Measurements from ENCODE around the gene IL17RA.

IL17RA gene

DNA sequence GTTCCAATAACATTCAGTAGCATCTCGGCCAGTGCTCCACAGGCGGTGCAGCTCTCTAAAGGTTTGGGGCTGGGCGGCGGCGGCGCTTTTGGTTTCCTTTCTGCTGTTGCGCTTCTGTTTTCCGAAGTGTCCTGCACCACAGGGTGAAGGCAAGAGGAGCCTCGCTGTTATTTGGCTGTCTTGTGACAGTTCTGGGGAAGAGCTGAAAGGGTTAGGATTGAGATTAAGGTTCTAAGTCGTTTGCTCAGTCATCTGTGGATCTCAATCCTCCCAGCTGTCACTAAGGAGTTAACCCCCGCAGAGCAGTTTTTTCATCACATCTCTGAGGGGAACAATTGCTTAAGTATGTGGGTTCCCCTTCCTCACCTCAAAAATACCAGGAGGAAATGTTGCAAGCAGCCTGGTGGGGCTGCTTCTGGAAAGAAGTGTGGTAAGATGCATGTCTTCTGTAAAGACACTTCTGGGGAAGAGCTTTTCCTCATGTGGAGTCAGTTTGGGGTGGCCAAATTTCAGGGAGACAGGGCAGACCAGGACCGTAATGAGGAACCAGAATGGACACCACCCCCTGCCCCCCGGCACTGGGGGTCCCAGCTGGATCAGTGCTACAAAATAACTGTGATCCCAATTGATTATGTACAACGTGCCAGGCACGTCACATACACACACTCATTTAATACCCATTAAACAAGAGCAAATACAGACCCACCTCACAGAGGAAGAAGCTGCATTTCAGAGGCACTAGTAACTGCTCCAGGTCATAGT is 22.2 kb downstream of the IL17RA start:
- H3K27me3 Mint-ChIP-seq, result no peaks in the 10 kb centered on the region
- DNase-seq (no peak), ATAC-seq (peak; percentile 71)
- H3K9me3 Mint-ChIP-seq, result no peaks in the 10 kb centered on the region
- H3K4me1 Mint-ChIP-seq, result peaks cover 38% of the 10 kb centered on the region
- no peak overlapping the region for H3K4me3 Mint-ChIP-seq
- H3K36me3 Mint-ChIP-seq (ENCODE audit: low read depth), result peaks cover 40% of the 10 kb centered on the region
- H3K27ac Mint-ChIP-seq, result peak overlapping the region; percentile 74

DNA sequence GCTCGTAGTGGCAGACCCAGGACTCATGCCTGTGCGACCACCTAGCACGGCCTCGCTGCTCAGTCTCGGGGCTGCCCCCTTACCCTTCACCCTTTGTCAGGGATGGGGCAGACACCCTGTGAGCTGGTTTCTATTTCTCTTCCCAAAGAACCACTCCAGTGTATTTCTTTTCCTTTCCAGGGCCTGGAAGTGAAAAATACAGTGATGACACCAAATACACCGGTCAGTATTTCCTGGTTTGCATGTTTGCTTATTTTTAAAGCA is 22.7 kb downstream of the IL17RA start:
- Mint-ChIP-seq H3K9me3 (no peaks in the 10 kb centered on the region), H3K36me3 (ENCODE audit: low read depth) (peaks cover 35% of the 10 kb centered on the region), H3K4me1 (peaks cover 32% of the 10 kb centered on the region), H3K27ac (no peak overlapping the region), H3K27me3 (no peaks in the 10 kb centered on the region), H3K4me3 (no peak overlapping the region)
- ATAC-seq (no peak), DNase-seq (no peak)

DNA sequence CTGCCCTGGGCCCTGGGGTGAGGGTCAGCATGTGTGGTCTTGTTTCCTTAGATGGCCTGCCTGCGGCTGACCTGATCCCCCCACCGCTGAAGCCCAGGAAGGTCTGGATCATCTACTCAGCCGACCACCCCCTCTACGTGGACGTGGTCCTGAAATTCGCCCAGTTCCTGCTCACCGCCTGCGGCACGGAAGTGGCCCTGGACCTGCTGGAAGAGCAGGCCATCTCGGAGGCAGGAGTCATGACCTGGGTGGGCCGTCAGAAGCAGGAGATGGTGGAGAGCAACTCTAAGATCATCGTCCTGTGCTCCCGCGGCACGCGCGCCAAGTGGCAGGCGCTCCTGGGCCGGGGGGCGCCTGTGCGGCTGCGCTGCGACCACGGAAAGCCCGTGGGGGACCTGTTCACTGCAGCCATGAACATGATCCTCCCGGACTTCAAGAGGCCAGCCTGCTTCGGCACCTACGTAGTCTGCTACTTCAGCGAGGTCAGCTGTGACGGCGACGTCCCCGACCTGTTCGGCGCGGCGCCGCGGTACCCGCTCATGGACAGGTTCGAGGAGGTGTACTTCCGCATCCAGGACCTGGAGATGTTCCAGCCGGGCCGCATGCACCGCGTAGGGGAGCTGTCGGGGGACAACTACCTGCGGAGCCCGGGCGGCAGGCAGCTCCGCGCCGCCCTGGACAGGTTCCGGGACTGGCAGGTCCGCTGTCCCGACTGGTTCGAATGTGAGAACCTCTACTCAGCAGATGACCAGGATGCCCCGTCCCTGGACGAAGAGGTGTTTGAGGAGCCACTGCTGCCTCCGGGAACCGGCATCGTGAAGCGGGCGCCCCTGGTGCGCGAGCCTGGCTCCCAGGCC is 23.7 kb downstream of the IL17RA start:
- ATAC-seq, result no peak
- peaks cover 33% of the 10 kb centered on the region for H3K36me3 Mint-ChIP-seq (ENCODE audit: low read depth)
- no peak for DNase-seq
- H3K27ac Mint-ChIP-seq, result no peak overlapping the region
- H3K9me3 Mint-ChIP-seq, result no peaks in the 10 kb centered on the region
- H3K4me3 Mint-ChIP-seq, result no peak overlapping the region
- peaks cover 32% of the 10 kb centered on the region for H3K4me1 Mint-ChIP-seq
- H3K27me3 Mint-ChIP-seq, result no peaks in the 10 kb centered on the region

DNA sequence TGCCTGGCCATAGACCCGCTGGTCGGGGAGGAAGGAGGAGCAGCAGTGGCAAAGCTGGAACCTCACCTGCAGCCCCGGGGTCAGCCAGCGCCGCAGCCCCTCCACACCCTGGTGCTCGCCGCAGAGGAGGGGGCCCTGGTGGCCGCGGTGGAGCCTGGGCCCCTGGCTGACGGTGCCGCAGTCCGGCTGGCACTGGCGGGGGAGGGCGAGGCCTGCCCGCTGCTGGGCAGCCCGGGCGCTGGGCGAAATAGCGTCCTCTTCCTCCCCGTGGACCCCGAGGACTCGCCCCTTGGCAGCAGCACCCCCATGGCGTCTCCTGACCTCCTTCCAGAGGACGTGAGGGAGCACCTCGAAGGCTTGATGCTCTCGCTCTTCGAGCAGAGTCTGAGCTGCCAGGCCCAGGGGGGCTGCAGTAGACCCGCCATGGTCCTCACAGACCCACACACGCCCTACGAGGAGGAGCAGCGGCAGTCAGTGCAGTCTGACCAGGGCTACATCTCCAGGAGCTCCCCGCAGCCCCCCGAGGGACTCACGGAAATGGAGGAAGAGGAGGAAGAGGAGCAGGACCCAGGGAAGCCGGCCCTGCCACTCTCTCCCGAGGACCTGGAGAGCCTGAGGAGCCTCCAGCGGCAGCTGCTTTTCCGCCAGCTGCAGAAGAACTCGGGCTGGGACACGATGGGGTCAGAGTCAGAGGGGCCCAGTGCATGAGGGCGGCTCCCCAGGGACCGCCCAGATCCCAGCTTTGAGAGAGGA is 24.5 kb downstream of the IL17RA start:
- no peaks in the 10 kb centered on the region for H3K9me3 Mint-ChIP-seq
- peaks cover 33% of the 10 kb centered on the region for H3K36me3 Mint-ChIP-seq (ENCODE audit: low read depth)
- H3K4me1 Mint-ChIP-seq, result peaks cover 35% of the 10 kb centered on the region
- no peak for DNase-seq
- no peak overlapping the region for H3K27ac Mint-ChIP-seq
- H3K27me3 Mint-ChIP-seq, result no peaks in the 10 kb centered on the region
- ATAC-seq, result no peak
- no peak overlapping the region for H3K4me3 Mint-ChIP-seq

DNA sequence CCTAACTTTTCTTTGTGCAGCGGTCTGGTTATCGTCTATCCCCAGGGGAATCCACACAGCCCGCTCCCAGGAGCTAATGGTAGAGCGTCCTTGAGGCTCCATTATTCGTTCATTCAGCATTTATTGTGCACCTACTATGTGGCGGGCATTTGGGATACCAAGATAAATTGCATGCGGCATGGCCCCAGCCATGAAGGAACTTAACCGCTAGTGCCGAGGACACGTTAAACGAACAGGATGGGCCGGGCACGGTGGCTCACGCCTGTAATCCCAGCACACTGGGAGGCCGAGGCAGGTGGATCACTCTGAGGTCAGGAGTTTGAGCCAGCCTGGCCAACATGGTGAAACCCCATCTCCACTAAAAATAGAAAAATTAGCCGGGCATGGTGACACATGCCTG is 25.2 kb downstream of the IL17RA start:
- Mint-ChIP-seq H3K4me1 (peaks cover 37% of the 10 kb centered on the region), H3K27ac (no peak overlapping the region), H3K27me3 (no peaks in the 10 kb centered on the region), H3K36me3 (ENCODE audit: low read depth) (peaks cover 28% of the 10 kb centered on the region), H3K4me3 (no peak overlapping the region), H3K9me3 (no peaks in the 10 kb centered on the region)
- DNase-seq, result no peak
- ATAC-seq, result no peak

DNA sequence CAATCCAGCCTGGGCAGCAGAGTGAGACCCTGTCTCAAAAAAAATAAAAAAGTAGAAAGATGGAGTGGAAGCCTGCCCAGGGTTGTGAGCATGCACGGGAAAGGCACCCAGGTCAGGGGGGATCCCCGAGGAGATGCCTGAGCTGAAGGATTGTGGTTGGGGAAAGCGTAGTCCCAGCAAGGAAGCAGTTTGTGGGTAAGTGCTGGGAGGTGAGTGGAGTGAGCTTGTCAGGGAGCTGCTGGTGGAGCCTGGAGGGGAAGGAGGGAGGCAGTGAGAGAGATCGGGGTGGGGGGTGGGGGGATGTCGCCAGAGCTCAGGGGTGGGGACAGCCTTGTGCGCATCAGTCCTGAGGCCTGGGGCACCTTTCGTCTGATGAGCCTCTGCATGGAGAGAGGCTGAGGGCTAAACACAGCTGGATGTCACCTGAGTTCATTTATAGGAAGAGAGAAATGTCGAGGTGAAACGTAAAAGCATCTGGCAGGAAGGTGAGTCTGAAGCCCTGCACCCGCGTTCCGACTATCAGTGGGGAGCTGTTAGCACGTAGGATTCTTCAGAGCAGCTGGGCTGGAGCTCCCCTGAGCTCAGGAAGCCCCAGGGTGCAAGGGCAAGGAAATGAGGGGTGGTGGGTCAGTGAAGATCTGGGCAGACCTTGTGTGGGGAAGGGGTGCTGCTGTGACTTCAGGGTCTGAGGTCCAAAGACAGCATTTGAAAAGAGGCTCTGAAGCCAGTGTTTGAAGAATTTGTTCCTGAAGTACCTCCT is 26.2 kb downstream of the IL17RA start:
- H3K9me3 Mint-ChIP-seq, result no peaks in the 10 kb centered on the region
- H3K27me3 Mint-ChIP-seq, result no peaks in the 10 kb centered on the region
- H3K4me1 Mint-ChIP-seq, result peaks cover 40% of the 10 kb centered on the region

DNA sequence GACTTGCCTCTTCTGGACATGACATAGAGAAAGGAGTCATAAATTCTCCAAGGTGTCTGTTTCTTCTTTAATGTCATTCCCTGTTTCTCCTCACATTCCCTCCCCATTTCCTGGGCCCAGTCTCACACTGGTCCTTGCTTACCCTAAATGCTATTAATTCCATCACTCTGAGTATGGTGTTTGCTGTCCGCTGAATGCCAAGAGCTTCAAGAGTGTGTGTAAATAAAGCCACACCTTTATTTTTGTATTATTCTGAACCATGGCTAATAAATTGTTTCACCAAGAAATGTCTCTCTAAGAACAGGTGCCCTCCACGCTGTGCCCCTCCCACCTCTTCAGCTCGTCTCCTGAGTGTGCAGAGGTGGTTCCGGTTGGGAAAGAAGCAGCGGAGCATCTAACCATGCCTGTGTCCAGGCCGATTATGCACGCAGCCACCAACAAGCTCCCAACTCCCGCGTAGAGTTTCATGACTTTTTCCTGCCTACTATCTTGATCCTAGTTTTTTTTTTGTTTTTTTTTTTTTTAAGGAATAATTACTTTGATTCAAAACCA is 27.8 kb downstream of the IL17RA start:
- peaks cover 40% of the 10 kb centered on the region for H3K4me1 Mint-ChIP-seq
- peaks cover 11% of the 10 kb centered on the region for H3K36me3 Mint-ChIP-seq (ENCODE audit: low read depth)
- H3K27ac Mint-ChIP-seq, result no peak overlapping the region
- no peak for ATAC-seq
- DNase-seq, result no peak
- H3K4me3 Mint-ChIP-seq, result no peak overlapping the region
- H3K9me3 Mint-ChIP-seq, result no peaks in the 10 kb centered on the region
- no peaks in the 10 kb centered on the region for H3K27me3 Mint-ChIP-seq

More for the DNA sequence above, 26.2 kb downstream of the IL17RA start:
- H3K4me3 Mint-ChIP-seq, result no peak overlapping the region
- no peak overlapping the region for H3K27ac Mint-ChIP-seq
- ATAC-seq, result no peak
- H3K36me3 Mint-ChIP-seq (ENCODE audit: low read depth), result peaks cover 21% of the 10 kb centered on the region
- no peak for DNase-seq

DNA sequence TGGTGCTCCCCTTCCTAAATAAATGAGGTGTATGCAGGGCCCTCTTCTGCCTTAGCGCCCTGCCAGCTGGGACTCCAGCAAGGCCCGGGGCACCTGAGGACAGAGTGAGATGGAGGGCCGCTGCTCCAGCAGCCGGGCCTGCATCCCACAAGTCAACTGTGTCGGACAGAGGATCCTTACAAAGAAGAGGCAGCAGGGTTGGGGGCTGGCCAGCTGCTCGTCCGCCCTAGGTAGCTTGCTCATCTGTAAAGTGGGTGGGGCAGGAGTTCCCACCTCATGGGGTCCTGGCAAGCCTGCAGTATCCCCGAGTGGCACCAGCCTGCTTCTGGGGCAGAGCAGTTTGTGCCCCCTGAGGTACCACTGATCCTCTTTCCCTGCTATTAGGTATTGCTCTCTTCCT is 28.8 kb downstream of the IL17RA start:
- DNase-seq (no peak), ATAC-seq (no peak)
- peaks cover 47% of the 10 kb centered on the region for H3K4me1 Mint-ChIP-seq

DNA sequence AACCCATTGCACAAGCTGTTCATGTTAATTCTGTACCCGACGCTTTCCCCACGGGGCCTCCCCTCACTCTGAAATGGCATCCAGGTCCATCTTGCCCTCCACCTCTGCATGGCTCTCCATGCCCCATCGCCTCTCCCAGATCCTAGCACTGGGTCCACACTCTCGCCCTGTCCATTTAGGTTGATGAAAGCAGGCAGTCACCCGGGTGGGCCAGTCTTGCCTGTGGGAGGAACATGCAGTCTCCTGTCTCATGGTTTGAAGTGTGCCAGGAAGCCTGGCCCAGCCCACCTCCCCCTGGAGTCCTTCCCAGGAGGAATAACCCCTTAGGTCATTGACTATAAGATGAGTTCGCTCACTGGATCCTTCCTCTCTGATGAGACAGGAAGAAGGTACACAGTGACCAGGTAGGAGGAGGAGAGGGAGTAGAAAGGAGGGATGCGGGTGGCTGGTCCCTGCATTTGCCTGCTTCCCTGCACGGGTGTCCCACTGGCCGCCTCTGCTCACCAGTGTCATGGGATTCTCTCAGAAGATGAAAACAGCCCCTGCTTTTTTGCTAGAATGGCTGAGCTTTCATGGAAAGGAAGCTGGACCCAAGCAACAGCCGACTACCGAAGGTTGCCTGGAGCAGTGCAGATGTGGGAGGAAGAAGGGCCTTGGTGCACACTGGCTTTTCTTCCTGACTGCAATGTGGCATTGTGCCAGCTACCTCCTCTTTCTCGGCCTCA is 29.5 kb downstream of the IL17RA start:
- H3K4me1 Mint-ChIP-seq, result peaks cover 52% of the 10 kb centered on the region

More for the DNA sequence above, 28.8 kb downstream of the IL17RA start:
- Mint-ChIP-seq H3K9me3 (no peaks in the 10 kb centered on the region), H3K27ac (no peak overlapping the region), H3K36me3 (ENCODE audit: low read depth) (peaks cover 8% of the 10 kb centered on the region), H3K4me3 (no peak overlapping the region), H3K27me3 (peaks cover under 1% of the 10 kb centered on the region)

DNA sequence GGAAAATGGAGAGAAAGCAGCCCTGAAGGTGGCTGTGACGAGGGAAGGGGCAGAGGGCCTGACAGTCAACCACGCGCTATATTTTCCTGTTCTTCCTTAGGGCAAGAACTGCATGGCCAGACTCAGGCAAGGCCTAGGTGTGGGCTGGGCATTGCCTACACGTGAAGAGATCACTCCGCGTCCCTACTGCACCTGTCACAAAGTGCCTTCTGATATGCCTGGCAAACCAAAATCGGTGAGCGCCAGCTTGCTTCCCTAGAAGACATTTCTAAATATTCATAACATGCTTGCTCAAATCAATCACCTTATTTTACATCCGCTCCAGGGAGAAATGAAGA is 30.1 kb downstream of the IL17RA start:
- Mint-ChIP-seq H3K4me3 (no peak overlapping the region), H3K9me3 (no peaks in the 10 kb centered on the region), H3K36me3 (ENCODE audit: low read depth) (peaks cover 3% of the 10 kb centered on the region), H3K4me1 (peaks cover 52% of the 10 kb centered on the region), H3K27ac (no peak overlapping the region), H3K27me3 (peaks cover 5% of the 10 kb centered on the region)
- no peak for ATAC-seq
- DNase-seq, result no peak

More for the DNA sequence above, 29.5 kb downstream of the IL17RA start:
- DNase-seq, result no peak
- Mint-ChIP-seq H3K9me3 (no peaks in the 10 kb centered on the region), H3K27me3 (peaks cover 5% of the 10 kb centered on the region), H3K4me3 (no peak overlapping the region), H3K27ac (no peak overlapping the region), H3K36me3 (ENCODE audit: low read depth) (peaks cover 7% of the 10 kb centered on the region)
- no peak for ATAC-seq

DNA sequence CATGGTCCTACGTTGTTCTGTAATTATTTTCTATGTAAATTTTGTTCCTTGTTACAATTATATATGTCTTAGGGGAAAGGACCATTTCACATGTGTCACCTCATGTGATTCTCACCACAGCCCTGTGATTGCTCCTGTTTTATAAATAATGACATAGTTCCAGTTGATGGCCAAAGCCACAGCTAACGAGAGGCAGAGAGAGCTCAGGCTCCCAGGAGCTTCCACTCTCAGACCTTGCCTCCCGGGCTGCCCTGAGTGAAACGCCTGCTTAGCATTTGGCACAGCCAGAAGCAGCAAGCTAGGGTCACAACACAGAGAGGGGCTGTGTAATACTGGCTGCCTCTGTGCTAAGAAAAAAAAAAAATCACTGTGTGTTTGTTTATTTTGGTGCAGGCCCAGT is 30.4 kb downstream of the IL17RA start:
- Mint-ChIP-seq H3K36me3 (ENCODE audit: low read depth) (peaks cover 2% of the 10 kb centered on the region), H3K9me3 (no peaks in the 10 kb centered on the region), H3K4me3 (no peak overlapping the region), H3K27me3 (peaks cover 5% of the 10 kb centered on the region), H3K4me1 (peaks cover 52% of the 10 kb centered on the region), H3K27ac (no peak overlapping the region)
- DNase-seq (no peak), ATAC-seq (no peak)

DNA sequence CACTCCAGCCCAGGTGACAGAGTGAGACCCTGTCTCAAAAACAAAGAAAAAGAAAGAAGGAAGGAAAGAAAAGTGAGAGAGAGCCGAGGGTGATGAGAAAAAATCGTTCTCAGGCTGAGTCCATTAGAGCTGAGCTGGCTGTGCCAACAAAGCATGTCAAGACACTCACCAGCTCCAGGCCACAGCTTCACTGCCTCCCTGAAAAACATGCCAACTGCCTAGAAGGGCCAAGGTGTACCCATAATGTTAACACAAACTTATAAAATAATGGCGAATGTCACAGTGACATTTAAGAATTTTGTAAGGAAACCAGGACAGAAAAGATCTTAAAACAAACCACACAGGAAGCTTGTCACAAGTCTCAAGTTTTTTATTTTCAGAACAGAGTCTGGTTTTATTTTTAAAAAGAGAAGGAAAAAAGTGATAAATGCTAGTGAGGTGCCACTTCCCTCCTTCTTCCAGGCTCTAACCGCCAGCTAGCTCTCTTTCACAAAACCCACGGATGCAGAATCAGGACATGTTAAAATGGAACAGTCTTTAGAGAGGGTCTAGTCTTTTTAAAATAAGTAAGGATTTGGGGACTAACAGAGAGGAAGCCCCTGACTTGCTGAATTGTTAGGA is 31.3 kb downstream of the IL17RA start:
- peaks cover 5% of the 10 kb centered on the region for H3K27me3 Mint-ChIP-seq
- H3K4me3 Mint-ChIP-seq, result peak overlapping the region; percentile 32
- no peaks in the 10 kb centered on the region for H3K9me3 Mint-ChIP-seq
- no peak for ATAC-seq
- peak overlapping the region; percentile 64 for H3K27ac Mint-ChIP-seq
- no peak for DNase-seq
- peaks cover 52% of the 10 kb centered on the region for H3K4me1 Mint-ChIP-seq
- peaks cover 2% of the 10 kb centered on the region for H3K36me3 Mint-ChIP-seq (ENCODE audit: low read depth)

DNA sequence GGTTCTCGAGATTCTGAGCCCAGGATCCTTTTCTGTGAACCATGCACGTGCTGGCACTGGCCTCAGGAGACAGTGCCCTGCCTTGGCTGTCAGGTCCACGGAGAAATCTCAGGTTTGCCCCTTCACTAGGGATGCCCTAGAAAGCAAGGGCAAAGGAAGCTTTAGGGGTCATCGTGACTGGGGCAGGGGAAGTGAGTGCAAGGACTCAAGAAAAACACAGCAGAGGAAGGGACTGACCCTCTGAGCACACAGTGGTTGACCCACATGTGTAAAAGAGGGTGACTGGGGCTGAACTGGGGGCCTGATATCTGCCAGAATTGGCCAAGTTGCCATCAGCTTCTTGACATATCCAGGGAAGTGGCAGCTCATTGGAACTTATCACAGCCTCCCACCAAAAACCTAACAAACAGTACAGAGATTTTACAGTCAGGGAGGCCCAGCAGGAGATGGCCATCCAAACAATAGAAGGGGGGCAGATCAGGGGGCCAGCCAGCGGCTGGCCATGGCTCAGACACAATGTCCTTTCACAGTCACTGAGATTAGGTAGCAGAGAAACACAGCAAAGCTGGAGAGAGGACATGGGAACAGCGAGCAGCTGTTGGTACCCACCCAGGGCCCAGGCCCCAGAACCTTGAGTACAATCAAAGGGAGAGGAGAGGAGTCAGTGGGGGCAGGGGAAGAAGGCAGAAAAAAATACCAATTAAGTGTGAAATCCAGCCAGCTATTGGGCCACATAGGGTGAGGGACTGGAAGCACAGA is 32.0 kb downstream of the IL17RA start:
- Mint-ChIP-seq H3K4me1 (peaks cover 54% of the 10 kb centered on the region), H3K36me3 (ENCODE audit: low read depth) (no peaks in the 10 kb centered on the region), H3K27me3 (peaks cover 11% of the 10 kb centered on the region), H3K9me3 (no peaks in the 10 kb centered on the region), H3K27ac (peak overlapping the region; percentile 64), H3K4me3 (peak overlapping the region; percentile 32)
- DNase-seq (no peak), ATAC-seq (no peak)
